ENCODE results near the gene CDC37.

CDC37 gene

GRCh38 chr19:10352764-10353671, 50.3 kb downstream of the CDC37 start:
- no peak for FAIRE-seq

GRCh38 chr19:10346509-10346908, 56.8 kb downstream of the CDC37 start:
- no peak for FAIRE-seq

GRCh38 chr19:10344780-10345179, 58.6 kb downstream of the CDC37 start:
- no peak for FAIRE-seq

DNA sequence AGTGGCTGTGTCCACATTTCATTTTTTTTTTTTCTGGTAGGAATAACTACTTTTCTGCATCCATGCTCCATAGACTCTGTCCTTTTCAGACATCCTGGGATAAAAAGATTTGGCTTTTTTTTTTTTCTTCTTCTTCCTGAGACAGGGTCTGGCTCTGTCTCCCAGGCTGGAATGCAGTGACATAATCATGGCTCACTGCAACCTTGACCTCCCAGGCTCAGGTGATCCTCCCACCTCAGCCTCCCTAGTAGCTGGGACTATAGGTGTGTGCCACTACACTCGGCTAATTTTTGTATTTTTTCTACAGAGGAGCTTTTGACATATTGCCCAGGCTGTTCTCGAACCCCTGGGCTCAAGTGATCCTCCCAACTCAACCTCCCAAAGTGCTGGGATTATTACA, 59.8 kb downstream of the CDC37 start:
- FAIRE-seq = no peak
